H9 (cell line): ENCODE results near the gene CXCL14. TPM values are rescaled to one million over a fixed set of nuclear protein-coding genes. Genes with fewer than 3 reads are reported as not detected.

Experiments
- DNase-seq: peaks from one replicate; pipeline ENCODE4 v3.0.0-alpha.2; 2017
- H2AFZ ChIP-seq: one replicate; pipeline ENCODE4 v1.6.1; 2013; ENCODE audit warnings: mild to moderate bottlenecking, low read length, control low read depth, moderate library complexity
- H2AK5ac ChIP-seq: 2 replicates; pipeline ENCODE4 v1.6.1; 2013; ENCODE audit warnings: low read length, control low read depth, mixed read lengths; ENCODE audit not compliant: insufficient read length
- H2BK120ac ChIP-seq: one replicate; pipeline ENCODE4 v1.6.1; 2013; ENCODE audit warnings: low read depth, mild to moderate bottlenecking, low read length, control low read depth, inconsistent platforms; ENCODE audit not compliant: poor library complexity, severe bottlenecking
- H2BK12ac ChIP-seq: 2 replicates; pipeline ENCODE4 v1.6.1; 2013; ENCODE audit warnings: low read length, control low read depth, mixed read lengths, low read depth; ENCODE audit not compliant: insufficient read length
- H2BK15ac ChIP-seq: 2 replicates; pipeline ENCODE4 v1.6.1; 2013; ENCODE audit warnings: low read depth, low read length, control low read depth
- H2BK20ac ChIP-seq: one replicate; pipeline ENCODE4 v1.6.1; 2013; ENCODE audit warnings: low read depth, mild to moderate bottlenecking, low read length, control low read depth, inconsistent platforms; ENCODE audit not compliant: poor library complexity, severe bottlenecking
- H2BK5ac ChIP-seq: 2 replicates; pipeline ENCODE4 v1.6.1; 2013; ENCODE audit warnings: low read length, control low read depth, mixed read lengths; ENCODE audit not compliant: insufficient read length
- H3K14ac ChIP-seq: 2 replicates; pipeline ENCODE4 v1.6.1; 2013; ENCODE audit warnings: low read length, control low read depth; ENCODE audit not compliant: insufficient read depth
- H3K18ac ChIP-seq: 2 replicates; pipeline ENCODE4 v1.6.1; 2013; ENCODE audit warnings: low read depth, mild to moderate bottlenecking, mixed read lengths, low read length, control low read depth; ENCODE audit not compliant: insufficient read length
- H3K23ac ChIP-seq: 2 replicates; pipeline ENCODE4 v1.6.1; 2013; ENCODE audit warnings: low read length, control low read depth, mixed read lengths, low read depth; ENCODE audit not compliant: insufficient read length
- H3K23me2 ChIP-seq: 2 replicates; pipeline ENCODE4 v1.6.1; 2013; ENCODE audit warnings: low read depth, mild to moderate bottlenecking, mixed read lengths, low read length, control low read depth; ENCODE audit not compliant: insufficient read length, poor library complexity, severe bottlenecking
- H3K27ac ChIP-seq: 2 replicates; pipeline ENCODE4 v1.5.1; 2013; ENCODE audit warnings: low read length, control low read depth, mixed read lengths, low read depth; ENCODE audit not compliant: insufficient read length
- H3K27me3 ChIP-seq: 2 replicates; pipeline ENCODE4 v1.6.1; 2013; ENCODE audit warnings: low read length, control low read depth, inconsistent platforms; ENCODE audit not compliant: insufficient read depth
- H3K4ac ChIP-seq: 2 replicates; pipeline ENCODE4 v1.6.1; 2013; ENCODE audit warnings: low read depth, mild to moderate bottlenecking, control low read depth, inconsistent platforms, low read length, moderate library complexity
- H3K4me1 ChIP-seq: 2 replicates; pipeline ENCODE4 v1.6.1; 2013; ENCODE audit warnings: low read length, control low read depth, inconsistent platforms; ENCODE audit not compliant: insufficient read depth
- H3K4me2 ChIP-seq: 2 replicates; pipeline ENCODE4 v1.6.1; 2013; ENCODE audit warnings: low read length, control low read depth, mixed read lengths; ENCODE audit not compliant: insufficient read length, insufficient read depth
- H3K56ac ChIP-seq: 2 replicates; pipeline ENCODE4 v1.6.1; 2013; ENCODE audit warnings: low read depth, mild to moderate bottlenecking, mixed read lengths, low read length, control low read depth; ENCODE audit not compliant: insufficient read length
- H3K79me1 ChIP-seq: 2 replicates; pipeline ENCODE4 v1.6.1; 2013; ENCODE audit warnings: low read depth, mild to moderate bottlenecking, moderate library complexity, low read length, control low read depth, inconsistent platforms; ENCODE audit not compliant: insufficient read depth, poor library complexity, severe bottlenecking
- H3K79me2 ChIP-seq: 2 replicates; pipeline ENCODE4 v1.6.1; 2013; ENCODE audit warnings: low read length, control low read depth, inconsistent platforms; ENCODE audit not compliant: insufficient read depth
- H3K9ac ChIP-seq: 2 replicates; pipeline ENCODE4 v1.6.1; 2013; ENCODE audit warnings: low read length, control low read depth, mixed read lengths; ENCODE audit not compliant: insufficient read length; ENCODE audit errors: extremely low read depth
- H3K9me3 ChIP-seq: one replicate; pipeline ENCODE4 v1.6.1; 2013; ENCODE audit warnings: low read depth, low read length, inconsistent platforms; ENCODE audit not compliant: control insufficient read depth
- H3T11ph ChIP-seq: one replicate; pipeline ENCODE4 v1.6.1; 2013; ENCODE audit warnings: mild to moderate bottlenecking, low read length, control low read depth, inconsistent platforms
- H4K20me1 ChIP-seq: one replicate; pipeline ENCODE4 v1.6.1; 2013; ENCODE audit not compliant: control insufficient read depth, insufficient read length, insufficient read depth
- H4K5ac ChIP-seq: 2 replicates; pipeline ENCODE4 v1.6.1; 2013; ENCODE audit warnings: low read depth, mild to moderate bottlenecking, mixed read lengths, low read length, control low read depth; ENCODE audit not compliant: insufficient read length
- H4K8ac ChIP-seq: replicated peaks from 2 replicates; pipeline ENCODE4 v1.6.1; 2013; ENCODE audit warnings: low read length, control low read depth, mixed read lengths, low read depth; ENCODE audit not compliant: insufficient read length
- H4K91ac ChIP-seq: 2 replicates; pipeline ENCODE4 v1.6.1; 2013; ENCODE audit warnings: low read depth, mild to moderate bottlenecking, moderate library complexity, mixed read lengths, low read length, control low read depth; ENCODE audit not compliant: insufficient read length
- H3K27ac Mint-ChIP-seq, 3 experiments: 2 replicates in 2 of 3; 3 replicates in 1 of 3; pipeline ENCODE4 v1.8.0; 2020 to 2021; ENCODE audit warnings: mixed read lengths in 3 of 3, mild to moderate bottlenecking in 1 of 3, moderate library complexity in 1 of 3
- H3K27me3 Mint-ChIP-seq: 2 replicates; pipeline ENCODE4 v1.8.0; 2021; ENCODE audit warnings: low read depth, mild to moderate bottlenecking, moderate library complexity, mixed read lengths
- H3K36me3 Mint-ChIP-seq, 3 experiments: 2 replicates in 2 of 3; 3 replicates in 1 of 3; pipeline ENCODE4 v1.8.0; 2020 to 2021; ENCODE audit warnings: low read depth in 3 of 3, mixed read lengths in 3 of 3; ENCODE audit not compliant: insufficient read depth in 1 of 3
- H3K4me1 Mint-ChIP-seq, 2 experiments: 2 replicates each; pipeline ENCODE4 v1.8.0; 2020; ENCODE audit warnings: mixed read lengths in 2 of 2
- H3K4me3 Mint-ChIP-seq, 2 experiments: 2 replicates in 1 of 2; 3 replicates in 1 of 2; pipeline ENCODE4 v1.8.0; 2020 to 2021; ENCODE audit warnings: mild to moderate bottlenecking in 2 of 2, mixed read lengths in 2 of 2, moderate library complexity in 1 of 2
- H3K9me3 Mint-ChIP-seq, 2 experiments: 2 replicates in 1 of 2; 3 replicates in 1 of 2; pipeline ENCODE4 v1.8.0; 2020; ENCODE audit warnings: mild to moderate bottlenecking in 2 of 2, mixed read lengths in 2 of 2, moderate library complexity in 1 of 2
- CTCF ChIP-seq: fragments of 200-600 bp; sonication (generic); conservative IDR thresholded peaks from 3 replicates; pipeline ENCODE4 v1.8.0; 2021; ENCODE audit warnings: antibody characterized with exemption, mild to moderate bottlenecking
- WGBS: extraction: QIAGEN DNeasy Blood & Tissue Kit; methylation state at CpG from one replicate; pipeline ENCODE4 v1.1.7; 2013; ENCODE audit warnings: missing lambda C conversion rate, low lambda C conversion rate, mixed read lengths; ENCODE audit not compliant: insufficient read length; ENCODE audit errors: extremely low coverage; 5-methylcytosine and 5-hydroxymethylcytosine counted together
- total RNA-seq: library from RNA; stranded (reverse); gene quantifications from 2 replicates; pipeline ENCODE4 v1.2.1, GENCODE V29; 2021

CXCL14 gene
- total RNA-seq, 1 experiment from 2014 or later, result 1.1 TPM

- H4K8ac ChIP-seq, result no peak overlapping the region
- no peak overlapping the region for H3K56ac ChIP-seq
- Mint-ChIP-seq H3K9me3 (peaks cover 16 to 19% of the 10 kb centered on the region in 2 experiments), H3K4me3 (peak overlapping the region in 1 of 2 experiments; percentile 61; a peak in 3 of 5 replicates), H3K4me1 (peaks cover 11 to 27% of the 10 kb centered on the region in 2 experiments), H3K27me3 (peaks cover 100% of the 10 kb centered on the region), H3K36me3 (peaks cover 0 to 1% (median 0%) of the 10 kb centered on the region in 3 experiments; a peak in 3 of 7 replicates), H3K27ac (no peak overlapping the region)
- H3K18ac ChIP-seq, result no peak overlapping the region
- H2BK15ac ChIP-seq, result no peak overlapping the region
- H3K79me1 ChIP-seq, result no peaks in the 10 kb centered on the region
- H2AFZ ChIP-seq, result no peak overlapping the region
- H3T11ph ChIP-seq, result no peak overlapping the region
- H4K20me1 ChIP-seq, result no peaks in the 10 kb centered on the region
- DNase-seq, result peak; percentile 65
- peak overlapping the region; percentile 43; the same call in 1 of the 2 replicates for H3K14ac ChIP-seq
- WGBS, result no CpG with 5 or more reads among the region's 44 CpGs
- no peak overlapping the region for H3K27ac ChIP-seq
- no peak overlapping the region for H4K91ac ChIP-seq
- H3K23me2 ChIP-seq, result peaks cover 13% of the 10 kb centered on the region
- H2BK5ac ChIP-seq, result no peak overlapping the region
- H2BK12ac ChIP-seq, result no peak overlapping the region
- no peak overlapping the region for H3K23ac ChIP-seq
- H4K5ac ChIP-seq, result no peak overlapping the region
- H2BK20ac ChIP-seq, result no peak overlapping the region
- H3K79me2 ChIP-seq, result no peaks in the 10 kb centered on the region
- H3K4me2 ChIP-seq, result peak overlapping the region; percentile 61
- H3K9me3 ChIP-seq, result peaks cover 7% of the 10 kb centered on the region
- no peak for TF ChIP-seq CTCF
- H3K4ac ChIP-seq, result no peak overlapping the region
- H3K27me3 ChIP-seq, result peaks cover 93% of the 10 kb centered on the region
- H2BK120ac ChIP-seq, result no peak overlapping the region
- H3K4me1 ChIP-seq, result peaks cover 2% of the 10 kb centered on the region; the same call in 1 of the 2 replicates
- H3K9ac ChIP-seq, result no peak overlapping the region
- H2AK5ac ChIP-seq, result no peak overlapping the region
Measured at GRCh38 chr5:135535420-135535819, 43.4 kb downstream of the CXCL14 start.
